ENCODE measurements around the gene MPDZ. TPM values are rescaled to one million over a fixed set of nuclear protein-coding genes. Genes with fewer than 3 reads are reported as not detected.

MPDZ gene
- total and polyA plus RNA-seq, 8 donors, result 6.4 to 54.3 (median 13.7) TPM

GRCh38 chr9:13292158-13292557 is 12.7 kb upstream of the MPDZ start:
- H3K4me3 ChIP-seq, result no peak overlapping the region
- H3K9me3 ChIP-seq, result no peaks in the 10 kb centered on the region
- no peaks in the 10 kb centered on the region for H3K4me1 ChIP-seq
- H3K27ac ChIP-seq, result no peak overlapping the region
- H3K36me3 ChIP-seq, result no peaks in the 10 kb centered on the region
- TF ChIP-seq POLR2A (IDR thresholded peaks at IDR 0.05) (no peak), POLR2AphosphoS5 (IDR thresholded peaks at IDR 0.05) (no peak), EP300 (IDR thresholded peaks at IDR 0.05) (no peak)
- TF ChIP-seq, protein P1, sequence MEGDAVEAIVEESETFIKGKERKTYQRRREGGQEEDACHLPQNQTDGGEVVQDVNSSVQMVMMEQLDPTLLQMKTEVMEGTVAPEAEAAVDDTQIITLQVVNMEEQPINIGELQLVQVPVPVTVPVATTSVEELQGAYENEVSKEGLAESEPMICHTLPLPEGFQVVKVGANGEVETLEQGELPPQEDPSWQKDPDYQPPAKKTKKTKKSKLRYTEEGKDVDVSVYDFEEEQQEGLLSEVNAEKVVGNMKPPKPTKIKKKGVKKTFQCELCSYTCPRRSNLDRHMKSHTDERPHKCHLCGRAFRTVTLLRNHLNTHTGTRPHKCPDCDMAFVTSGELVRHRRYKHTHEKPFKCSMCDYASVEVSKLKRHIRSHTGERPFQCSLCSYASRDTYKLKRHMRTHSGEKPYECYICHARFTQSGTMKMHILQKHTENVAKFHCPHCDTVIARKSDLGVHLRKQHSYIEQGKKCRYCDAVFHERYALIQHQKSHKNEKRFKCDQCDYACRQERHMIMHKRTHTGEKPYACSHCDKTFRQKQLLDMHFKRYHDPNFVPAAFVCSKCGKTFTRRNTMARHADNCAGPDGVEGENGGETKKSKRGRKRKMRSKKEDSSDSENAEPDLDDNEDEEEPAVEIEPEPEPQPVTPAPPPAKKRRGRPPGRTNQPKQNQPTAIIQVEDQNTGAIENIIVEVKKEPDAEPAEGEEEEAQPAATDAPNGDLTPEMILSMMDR (IDR thresholded peaks at IDR 0.05), result no peak
- H3K27me3 ChIP-seq, result no peaks in the 10 kb centered on the region
- DNase-seq, result no peak
- intact Hi-C loops (cut with DNase I; ENCODE audit: low total_unique reads), result no loop called here
- 84 to 92% (median 91%) methylated on average over 3 of the region's 3 CpGs for WGBS, 5 donors

DNA sequence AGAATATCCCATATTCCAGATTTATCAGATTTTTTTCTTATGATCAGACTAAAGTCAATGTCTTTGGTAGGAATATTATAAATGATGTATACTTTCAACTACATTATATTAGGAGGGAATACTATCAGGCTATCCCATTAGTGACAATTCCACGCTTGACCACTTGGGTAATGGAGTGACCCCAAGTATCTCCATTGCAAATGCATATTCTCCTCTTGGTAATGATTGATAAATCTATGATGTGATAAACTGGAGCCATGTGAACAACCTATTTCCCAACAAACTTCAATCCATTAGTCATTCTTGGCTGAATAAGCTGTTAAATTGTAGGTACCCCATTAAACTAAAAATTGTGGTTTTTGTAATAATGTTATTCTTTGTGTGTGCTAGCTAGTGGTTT is 12.2 kb upstream of the MPDZ start:
- intact Hi-C loops (cut with DNase I; ENCODE audit: low total_unique reads), result no loop called here
- Histone ChIP-seq H3K27ac (no peak overlapping the region), H3K9me3 (no peaks in the 10 kb centered on the region), H3K27me3 (no peaks in the 10 kb centered on the region), H3K4me1 (no peaks in the 10 kb centered on the region), H3K4me3 (no peak overlapping the region), H3K36me3 (no peaks in the 10 kb centered on the region)
- DNase-seq, result no peak
- no peak for TF ChIP-seq POLR2A (IDR thresholded peaks at IDR 0.05)
- 69 to 89% (median 79%) methylated on average over 1 of the region's 1 CpG for WGBS, 5 donors

- H3K27me3 ChIP-seq, result no peaks in the 10 kb centered on the region
- H3K27ac ChIP-seq, result no peak overlapping the region
- H3K36me3 ChIP-seq, result no peaks in the 10 kb centered on the region
- no peak for TF ChIP-seq POLR2A (IDR thresholded peaks at IDR 0.05)
- no peak for TF ChIP-seq EP300 (IDR thresholded peaks at IDR 0.05)
- TF ChIP-seq, protein P1 (IDR thresholded peaks at IDR 0.05), result no peak
- TF ChIP-seq POLR2AphosphoS5 (IDR thresholded peaks at IDR 0.05), result no peak
- no peaks in the 10 kb centered on the region for H3K9me3 ChIP-seq
- H3K4me3 ChIP-seq, result no peak overlapping the region
- DNase-seq, result no peak
- peaks cover 0 to 21% (median 2%) of the 10 kb centered on the region in 4 donors for H3K4me1 ChIP-seq
- intact Hi-C loops (cut with DNase I; ENCODE audit: low total_unique reads), result no loop called here
- WGBS, 5 donors, result 39 to 59% (median 52%) methylated on average over 3 of the region's 3 CpGs
These were observed 4.5 kb upstream of the MPDZ start for GRCh38 chr9:13284011-13284410.

DNA sequence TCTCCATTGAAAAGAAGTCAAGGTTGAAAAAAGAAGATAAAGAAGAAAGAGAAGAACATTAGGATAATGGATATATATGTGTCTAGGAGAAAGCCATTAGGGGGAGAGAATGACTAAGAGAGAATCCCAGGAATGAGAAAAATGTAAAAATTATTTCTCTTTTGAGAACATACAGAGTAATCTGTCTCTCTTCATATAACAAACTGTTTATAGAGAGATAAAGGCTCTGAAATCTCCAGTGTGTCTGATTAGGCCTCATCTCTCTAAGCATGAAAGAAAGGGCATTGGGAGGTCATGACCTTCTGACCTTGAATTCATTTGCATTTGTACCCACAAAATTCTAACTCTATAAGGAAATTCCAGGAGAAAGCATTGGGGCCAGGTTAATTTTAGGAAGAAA is 3.5 kb upstream of the MPDZ start:
- no peaks in the 10 kb centered on the region for H3K9me3 ChIP-seq
- H3K36me3 ChIP-seq, result no peaks in the 10 kb centered on the region
- DNase-seq, result no peak
- no peak overlapping the region for H3K27ac ChIP-seq
- peaks cover 0 to 30% (median 8%) of the 10 kb centered on the region in 4 donors for H3K4me1 ChIP-seq
- peaks cover 0 to 8% (median 0%) of the 10 kb centered on the region in 3 donors for H3K27me3 ChIP-seq
- no peak for TF ChIP-seq POLR2AphosphoS5 (IDR thresholded peaks at IDR 0.05)
- TF ChIP-seq POLR2A (IDR thresholded peaks at IDR 0.05), result no peak
- TF ChIP-seq, protein P1 (IDR thresholded peaks at IDR 0.05), result no peak
- TF ChIP-seq EP300 (IDR thresholded peaks at IDR 0.05), result no peak
- intact Hi-C loops (cut with DNase I; ENCODE audit: low total_unique reads), result no loop called here
- no peak overlapping the region for H3K4me3 ChIP-seq

- 79 to 89% (median 81%) methylated on average over 5 of the region's 5 CpGs for WGBS, 5 donors
- intact Hi-C loops (cut with DNase I; ENCODE audit: low total_unique reads), result no loop called here
These were observed 2.0 kb upstream of the MPDZ start for GRCh38 chr9:13281356-13282016.

More at GRCh38 chr9:13281356-13282016, 2.0 kb upstream of the MPDZ start:
- no peak overlapping the region for H3K4me3 ChIP-seq
- H3K9me3 ChIP-seq, result no peaks in the 10 kb centered on the region
- H3K4me1 ChIP-seq, result peaks cover 0 to 38% (median 12%) of the 10 kb centered on the region in 4 donors
- H3K36me3 ChIP-seq, result no peaks in the 10 kb centered on the region
- no peak overlapping the region for H3K27ac ChIP-seq
- TF ChIP-seq EP300 (IDR thresholded peaks at IDR 0.05) (no peak), POLR2A (IDR thresholded peaks at IDR 0.05) (no peak), POLR2AphosphoS5 (IDR thresholded peaks at IDR 0.05) (no peak)
- TF ChIP-seq, protein P1 (IDR thresholded peaks at IDR 0.05), result no peak
- H3K27me3 ChIP-seq, result peaks cover 0 to 8% (median 0%) of the 10 kb centered on the region in 3 donors
- peak in 1 of 2 donors; percentile 34 for DNase-seq

All from stomach (tissue), 9 donors.